Measurements from ENCODE around the gene WNT7B.

WNT7B gene

GRCh38 chr22:45889093-45889538 is 87.8 kb downstream of the WNT7B start:
- TF ChIP-seq CTCF (IDR thresholded peaks at IDR 0.05; ENCODE audit: insufficient read depth, low read length, missing control alignments), result no peak
- CTCF ChIA-PET, result no interaction called here
- H3K4me3 ChIP-seq (ENCODE audit: low read depth, low read length), result no peak overlapping the region
- no peak for DNase-seq (ENCODE audit: low read depth, low spot score)
- POLR2A ChIA-PET, result no interaction called here

GRCh38 chr22:45888221-45889092 is 88.5 kb downstream of the WNT7B start:
- POLR2A ChIA-PET, result no interaction called here
- CTCF ChIA-PET, result no interaction called here
- TF ChIP-seq CTCF (IDR thresholded peaks at IDR 0.05; ENCODE audit: insufficient read depth, low read length, missing control alignments), result no peak
- DNase-seq (ENCODE audit: low read depth, low spot score), result no peak
- H3K4me3 ChIP-seq (ENCODE audit: low read depth, low read length), result no peak overlapping the region

- DNase-seq (ENCODE audit: low read depth, low spot score), result no peak
- ChIA-PET POLR2A (no interaction called here), CTCF (no interaction called here)
- no peak for TF ChIP-seq CTCF (IDR thresholded peaks at IDR 0.05; ENCODE audit: insufficient read depth, low read length, missing control alignments)
- H3K4me3 ChIP-seq (ENCODE audit: low read depth, low read length), result no peak overlapping the region
Observed at GRCh38 chr22:45887202-45888131, 89.5 kb downstream of the WNT7B start.

GRCh38 chr22:45886540-45886939 is 90.4 kb downstream of the WNT7B start:
- POLR2A ChIA-PET, result no interaction called here
- DNase-seq (ENCODE audit: low read depth, low spot score), result no peak
- CTCF ChIA-PET, result no interaction called here
- no peak overlapping the region for H3K4me3 ChIP-seq (ENCODE audit: low read depth, low read length)
- TF ChIP-seq CTCF (IDR thresholded peaks at IDR 0.05; ENCODE audit: insufficient read depth, low read length, missing control alignments), result no peak

GRCh38 chr22:45885941-45886395 is 91.0 kb downstream of the WNT7B start:
- no peak for TF ChIP-seq CTCF (IDR thresholded peaks at IDR 0.05; ENCODE audit: insufficient read depth, low read length, missing control alignments)
- ChIA-PET CTCF (no interaction called here), POLR2A (no interaction called here)
- H3K4me3 ChIP-seq (ENCODE audit: low read depth, low read length), result no peak overlapping the region
- DNase-seq (ENCODE audit: low read depth, low spot score), result no peak

Data from AG04449 (cell line).